HG02973 (cell line): ENCODE data around the gene MAP3K14.
A peak's percentile ranks its signal among the peaks of the same experiment; 100 is the strongest.
"Not testable (repeated sequence)": the region's sequence is repeated elsewhere in the genome, so short reads cannot be mapped to it uniquely, and the experiment has no call there.

ENCODE experiments used
- ATAC-seq: cut with Tn5 transposase; IDR thresholded peaks from one replicate; pipeline ENCODE4 v1.9.1; 2021; ENCODE audit warnings: moderate library complexity; ENCODE audit not compliant: unreplicated experiment

The MAP3K14 gene

DNA sequence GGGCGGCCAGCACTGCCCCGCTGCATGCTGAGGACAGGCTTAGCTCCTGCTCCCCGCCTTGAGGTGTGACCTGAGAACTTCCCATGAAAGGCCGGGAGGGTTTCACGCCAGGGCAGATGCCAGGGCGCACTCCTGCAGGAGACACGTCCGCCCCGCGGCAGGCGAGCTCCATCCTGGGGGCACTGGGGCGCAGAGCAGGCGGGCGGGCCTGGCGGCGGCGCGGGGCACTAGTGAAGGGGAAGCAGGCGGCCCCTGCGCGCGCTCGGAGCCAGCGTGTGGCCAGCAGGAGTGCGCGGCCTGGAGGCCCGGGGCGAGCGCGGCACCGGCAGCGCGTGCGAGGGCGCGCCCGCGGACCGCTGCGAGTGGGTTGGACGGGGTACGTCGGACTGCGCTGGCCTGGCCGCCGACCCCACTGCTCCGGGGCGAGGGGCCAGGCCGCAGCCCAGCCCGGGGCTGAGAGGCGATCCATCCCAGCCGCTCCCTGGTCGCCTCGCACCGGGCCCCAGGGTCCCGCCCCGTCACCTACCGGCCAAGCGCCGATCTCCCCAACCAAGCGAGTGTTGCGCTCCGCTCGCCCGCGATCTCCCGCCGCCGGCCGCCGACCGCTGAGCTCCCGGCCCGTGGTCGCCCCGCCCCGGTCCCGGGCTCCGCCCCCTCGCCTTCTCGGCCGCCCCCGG lies at the start of gene MAP3K14:
Gene MAP3K14 (minus strand): TSS at position 587 of the 677 bp plus-strand sequence. CDS start 26,275 bp downstream, outside the sequence.
- peak; percentile 15 for ATAC-seq

DNA sequence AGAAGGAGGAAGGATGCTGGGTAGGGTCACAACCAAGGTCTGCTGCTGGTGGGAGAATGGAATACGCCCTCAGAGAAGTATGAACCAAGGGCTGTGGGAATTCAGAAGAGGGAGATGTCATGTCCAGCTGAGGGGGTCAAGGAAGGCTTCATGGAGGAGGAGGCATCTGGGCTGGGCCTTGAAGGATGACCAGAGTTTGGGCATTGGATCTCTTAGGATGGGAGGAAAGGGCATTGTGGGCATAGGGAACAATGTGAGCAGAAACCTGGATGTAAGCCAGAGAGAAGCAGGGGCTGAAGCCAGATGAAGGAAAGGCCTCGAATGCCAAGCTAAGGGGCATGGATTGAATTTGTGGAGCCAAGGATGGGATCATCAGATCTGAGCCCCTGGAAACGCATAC lies 49.2 kb upstream of the MAP3K14 start:
- no peak for ATAC-seq

DNA sequence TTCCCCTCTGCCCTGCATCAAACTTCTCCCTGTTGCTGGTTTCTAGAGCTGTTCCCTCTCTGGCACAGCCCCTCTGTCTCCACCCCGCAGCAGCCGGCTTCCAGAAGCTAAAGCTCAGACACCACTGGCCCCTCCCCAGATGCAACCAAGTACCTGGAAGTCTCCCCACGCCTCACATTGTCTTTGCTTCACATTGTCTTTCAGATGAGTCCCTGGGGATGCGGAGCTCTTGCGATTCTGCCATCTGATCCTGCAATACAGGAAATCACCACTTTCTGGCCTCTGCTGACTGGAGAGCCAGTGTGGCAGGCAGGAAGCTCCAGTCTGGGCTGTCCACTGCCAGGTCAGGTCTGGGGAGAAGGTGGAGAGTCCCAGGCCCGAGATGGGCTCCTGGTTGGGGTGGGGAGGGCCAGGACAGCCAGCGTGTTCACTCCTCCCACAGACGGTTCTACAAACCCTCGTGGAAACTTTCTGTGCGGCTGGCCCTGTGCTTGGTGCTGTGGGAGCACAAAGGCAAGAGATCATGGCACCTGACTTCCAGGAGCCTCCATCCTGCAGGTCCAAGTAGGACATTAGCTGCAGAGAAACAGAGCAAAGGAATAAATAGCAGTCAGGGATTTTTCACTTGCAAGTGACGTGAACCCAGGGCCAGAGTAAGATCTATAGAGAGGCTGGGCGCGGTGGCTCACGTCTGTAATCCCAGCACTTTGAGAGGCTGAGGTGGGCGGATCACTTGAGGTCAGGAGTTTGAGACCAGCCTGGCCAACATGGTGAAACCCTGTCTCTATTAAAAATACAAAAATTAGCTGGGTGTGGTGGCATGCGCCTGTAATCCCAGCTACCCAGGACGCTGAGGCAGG lies 47.9 kb upstream of the MAP3K14 start:
- no peak for ATAC-seq

DNA sequence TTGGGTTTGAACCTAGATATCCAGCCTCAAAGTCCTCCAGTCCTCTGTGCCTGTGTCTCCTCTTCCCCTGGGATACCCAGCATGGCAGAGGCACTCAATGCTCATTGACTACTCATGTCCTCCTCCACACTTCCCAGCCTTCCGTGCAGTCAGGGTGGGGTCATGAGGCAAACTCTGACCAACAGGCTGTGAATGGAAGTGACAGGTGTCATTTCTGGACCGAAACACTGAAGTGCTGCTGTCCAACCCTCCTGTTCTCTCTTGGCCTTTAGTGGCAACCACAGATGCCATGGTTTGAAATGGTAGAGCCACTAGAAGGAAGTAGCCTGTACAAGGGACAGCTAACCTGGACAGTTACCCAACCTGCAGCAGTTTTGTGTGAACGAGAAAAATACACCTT lies 46.7 kb upstream of the MAP3K14 start:
- no peak for ATAC-seq

DNA sequence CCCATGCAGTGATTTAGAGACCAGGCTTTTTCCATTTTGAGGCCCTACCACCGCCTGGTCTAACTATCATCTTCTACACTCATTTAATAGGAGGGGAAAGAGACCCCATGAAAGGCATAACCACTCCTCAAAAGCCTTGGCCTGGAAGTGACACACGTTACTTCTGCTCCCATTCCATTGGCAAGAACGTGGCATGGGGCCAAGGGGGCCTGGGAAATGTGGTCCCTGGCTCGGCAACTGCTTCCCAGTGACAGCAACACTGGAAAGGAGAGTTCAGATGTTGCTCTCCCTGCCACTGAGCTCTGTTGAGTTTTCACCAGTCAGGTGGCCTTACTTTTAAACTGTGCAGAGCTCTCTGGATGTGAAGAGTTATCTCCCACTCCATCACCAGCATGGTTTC lies 45.2 kb upstream of the MAP3K14 start:
- no peak for ATAC-seq

DNA sequence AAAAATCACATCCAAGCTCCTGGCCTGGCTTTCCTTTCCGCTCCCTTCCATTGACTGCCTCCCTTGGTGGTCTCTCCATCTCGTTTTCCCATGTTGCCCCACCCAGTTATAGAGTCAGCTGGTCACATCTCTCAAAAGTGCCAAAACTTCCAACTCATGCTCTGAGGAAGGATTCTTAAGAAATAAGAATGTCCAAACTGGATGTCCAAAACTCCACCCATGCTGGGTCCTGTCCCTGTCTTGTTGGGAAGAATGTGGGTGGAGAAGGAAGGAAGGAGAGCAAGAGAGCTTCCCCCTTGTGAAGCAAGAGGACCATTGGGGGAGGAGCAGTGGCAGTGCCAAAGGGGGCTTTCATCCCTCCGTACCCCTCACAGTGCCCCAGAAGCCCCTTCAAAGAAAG lies 44.6 kb upstream of the MAP3K14 start:
- ATAC-seq, result no peak

DNA sequence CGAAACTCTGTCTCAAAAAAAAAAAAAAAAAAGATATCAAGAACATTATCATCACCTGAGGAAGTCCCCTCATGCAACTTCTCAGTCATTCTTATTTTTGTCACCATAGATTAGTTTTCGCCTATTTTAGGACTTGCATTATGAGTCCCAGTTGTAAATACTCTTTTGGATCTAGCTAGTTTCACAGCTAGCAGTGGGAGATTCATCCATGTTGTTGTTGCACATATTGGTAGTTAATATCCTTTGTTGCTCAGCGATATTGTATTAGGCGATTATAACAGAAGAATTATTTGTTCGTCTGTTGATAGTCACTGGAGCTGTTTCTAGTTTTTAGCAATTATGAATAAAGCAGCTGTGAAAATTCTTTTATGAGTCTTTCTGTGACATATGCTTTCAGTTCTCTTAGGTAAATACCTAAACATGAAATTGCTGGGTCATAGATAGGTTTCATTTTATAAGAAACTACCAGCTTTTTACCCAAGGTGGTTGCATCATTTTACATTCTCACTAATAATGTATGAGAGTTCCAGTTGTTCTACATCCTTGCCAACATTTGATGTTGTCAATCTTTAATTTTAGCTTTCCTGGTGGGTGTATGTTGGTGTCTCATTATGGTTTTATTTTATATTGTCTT lies 40.7 kb upstream of the MAP3K14 start:
- no peak for ATAC-seq

DNA sequence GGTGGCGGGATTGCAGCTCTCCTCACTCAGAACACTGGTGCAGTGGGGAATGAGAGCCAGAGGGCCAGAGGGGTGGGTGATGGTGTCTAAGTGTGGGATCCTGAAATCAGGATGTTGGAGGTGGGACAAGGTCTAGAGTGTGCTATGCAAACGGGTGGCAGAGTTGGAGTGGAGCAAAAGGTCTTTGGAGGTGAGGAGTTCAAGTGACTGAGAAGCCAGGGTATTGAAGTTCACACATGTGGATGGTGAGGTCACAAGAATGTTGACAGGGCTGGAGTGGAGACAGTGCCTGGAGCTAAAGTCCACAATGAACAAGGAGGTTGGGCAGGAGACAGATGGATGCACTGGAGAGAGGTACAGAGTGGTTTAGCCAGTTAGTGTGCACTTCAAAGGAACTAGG lies 38.3 kb upstream of the MAP3K14 start:
- no peak for ATAC-seq

DNA sequence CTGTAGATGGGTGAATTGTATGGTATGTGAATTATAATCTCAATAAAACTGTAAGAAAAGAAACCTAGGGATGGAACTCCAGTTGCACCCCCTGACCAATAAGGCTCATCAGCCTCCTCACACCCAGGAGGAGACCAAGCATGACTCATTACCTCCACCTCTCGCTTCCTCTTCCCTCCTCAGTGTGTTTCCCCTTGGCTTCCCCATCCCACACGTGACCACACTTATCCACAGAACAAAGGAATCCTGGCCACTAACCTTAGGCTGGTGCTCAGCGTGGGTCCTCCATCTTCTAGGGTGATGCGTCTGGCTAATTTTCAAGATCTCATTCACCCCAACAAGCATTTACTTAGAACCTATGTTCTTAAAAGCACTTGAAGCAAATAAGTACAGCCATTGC lies 36.2 kb upstream of the MAP3K14 start:
- ATAC-seq, result no peak

DNA sequence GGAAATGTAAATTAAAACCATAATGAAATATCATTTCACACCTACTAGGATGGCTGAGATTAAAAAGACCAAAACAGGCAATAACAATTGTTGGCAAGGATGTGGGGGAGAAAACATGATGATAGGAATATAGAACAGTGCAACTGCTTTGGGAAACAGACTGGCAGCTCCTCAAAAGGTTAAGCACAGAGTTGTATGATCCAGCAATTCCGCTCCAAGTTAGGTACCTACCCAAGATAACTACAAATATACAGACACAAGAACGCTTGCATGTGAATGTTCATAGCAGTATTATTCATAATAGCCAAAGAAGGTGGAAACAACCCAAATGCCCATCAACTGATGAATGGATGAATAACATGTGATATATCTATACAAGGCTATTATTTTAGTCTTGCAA lies 35.0 kb upstream of the MAP3K14 start:
- no peak for ATAC-seq

DNA sequence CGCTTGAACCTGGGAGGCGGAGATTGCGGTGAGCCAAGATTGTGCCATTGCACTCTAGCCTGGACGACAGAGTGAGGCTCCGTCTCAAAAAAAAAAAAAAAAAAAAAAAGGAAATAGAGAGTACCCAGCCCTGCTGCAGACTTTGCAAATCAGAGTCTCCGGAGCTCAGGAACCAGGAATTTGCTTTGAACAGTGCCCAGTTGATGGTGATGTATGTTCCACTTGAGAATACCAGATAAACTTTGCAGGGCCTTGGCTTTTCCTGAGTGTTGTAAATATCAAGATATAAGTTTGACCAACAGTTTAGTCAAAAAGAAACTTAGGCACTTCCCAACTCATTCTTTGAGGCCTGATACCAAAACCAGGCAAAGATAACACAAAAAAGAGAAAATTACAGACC lies 30.6 kb upstream of the MAP3K14 start:
- no peak for ATAC-seq

DNA sequence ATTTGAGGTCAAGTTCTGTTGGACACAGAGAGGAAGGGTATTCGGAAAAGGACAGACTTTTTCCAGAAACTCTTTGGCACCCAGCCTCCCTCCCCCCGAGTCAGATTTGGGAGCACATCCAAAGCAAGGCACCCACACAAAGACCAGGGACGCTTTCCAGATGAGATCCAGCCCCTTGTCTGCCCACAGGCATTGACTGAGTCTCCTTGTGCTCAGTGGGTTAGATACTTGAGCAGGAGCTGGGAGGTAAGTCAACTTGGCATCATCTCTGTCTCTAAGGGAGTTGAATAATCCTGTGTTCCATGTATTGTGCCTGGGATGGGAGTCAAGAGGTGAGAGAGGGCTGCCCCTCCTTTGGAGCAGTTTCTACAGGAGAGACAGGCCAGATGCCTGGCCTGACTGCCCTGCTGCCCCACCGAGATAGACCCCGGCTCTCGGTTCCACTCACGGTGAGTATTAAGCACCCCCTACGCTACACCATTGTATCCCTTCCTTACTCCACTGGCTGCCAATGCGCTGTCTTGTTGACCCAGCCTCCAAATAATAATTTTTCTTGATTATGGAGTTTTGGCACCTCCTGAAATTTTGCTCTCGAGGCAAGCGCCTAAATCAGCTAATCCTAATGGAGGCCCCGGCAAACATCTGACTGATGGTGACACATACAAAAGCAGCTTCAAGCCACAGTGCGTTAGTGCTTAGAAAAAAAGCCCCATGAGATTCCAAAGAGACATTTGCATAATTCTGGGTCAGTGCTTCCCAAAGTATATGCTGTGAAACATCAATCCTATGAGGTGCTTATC lies 29.6 kb upstream of the MAP3K14 start:
- ATAC-seq, result no peak

DNA sequence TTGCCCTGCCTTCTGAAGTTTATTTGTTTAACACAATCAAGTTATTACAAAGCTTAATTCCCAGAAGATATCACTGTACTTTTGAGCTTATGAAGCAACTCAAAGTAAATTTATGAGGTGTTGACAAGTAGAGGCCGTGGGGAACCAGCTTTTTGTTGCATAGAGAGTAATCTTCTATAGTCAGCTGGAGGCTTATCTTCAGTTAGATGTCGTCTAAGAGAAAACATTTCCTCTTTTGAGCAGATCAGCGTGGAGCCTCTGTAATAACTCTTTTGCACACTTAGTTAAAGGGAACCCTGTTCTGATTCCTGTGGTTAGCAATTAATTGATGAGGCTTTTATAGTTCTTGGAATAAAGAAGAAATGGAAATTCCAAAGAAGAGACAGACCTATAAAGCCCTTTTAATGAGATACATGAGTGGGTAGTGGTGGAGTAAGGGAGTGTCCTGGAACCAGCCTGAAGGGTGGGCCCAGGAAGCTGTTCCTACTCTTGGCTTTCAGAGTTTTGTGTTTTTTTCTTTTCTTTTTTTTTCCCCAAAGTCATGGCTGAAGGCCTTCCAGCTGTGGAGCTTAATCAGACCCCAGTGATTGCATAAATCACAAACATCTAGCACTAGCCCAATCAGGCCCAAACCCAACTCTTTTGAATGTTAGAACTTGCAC lies 28.9 kb upstream of the MAP3K14 start:
- ATAC-seq, result no peak

DNA sequence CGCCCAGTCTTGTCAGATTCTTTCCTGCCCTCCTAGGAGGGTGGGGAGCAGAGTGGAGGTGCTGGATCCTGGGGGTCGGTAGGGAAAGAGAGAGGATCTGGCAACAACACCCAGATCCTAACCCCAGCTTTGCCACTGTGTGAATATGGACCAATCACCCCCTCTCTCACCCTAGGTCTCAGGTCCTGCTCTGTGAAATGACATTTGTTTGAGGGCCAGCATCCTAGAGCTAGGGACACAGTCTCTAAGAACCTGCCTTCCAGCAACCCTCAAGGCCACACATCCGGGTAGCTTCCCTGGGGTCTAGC lies 28.4 kb upstream of the MAP3K14 start:
- ATAC-seq, result no peak

DNA sequence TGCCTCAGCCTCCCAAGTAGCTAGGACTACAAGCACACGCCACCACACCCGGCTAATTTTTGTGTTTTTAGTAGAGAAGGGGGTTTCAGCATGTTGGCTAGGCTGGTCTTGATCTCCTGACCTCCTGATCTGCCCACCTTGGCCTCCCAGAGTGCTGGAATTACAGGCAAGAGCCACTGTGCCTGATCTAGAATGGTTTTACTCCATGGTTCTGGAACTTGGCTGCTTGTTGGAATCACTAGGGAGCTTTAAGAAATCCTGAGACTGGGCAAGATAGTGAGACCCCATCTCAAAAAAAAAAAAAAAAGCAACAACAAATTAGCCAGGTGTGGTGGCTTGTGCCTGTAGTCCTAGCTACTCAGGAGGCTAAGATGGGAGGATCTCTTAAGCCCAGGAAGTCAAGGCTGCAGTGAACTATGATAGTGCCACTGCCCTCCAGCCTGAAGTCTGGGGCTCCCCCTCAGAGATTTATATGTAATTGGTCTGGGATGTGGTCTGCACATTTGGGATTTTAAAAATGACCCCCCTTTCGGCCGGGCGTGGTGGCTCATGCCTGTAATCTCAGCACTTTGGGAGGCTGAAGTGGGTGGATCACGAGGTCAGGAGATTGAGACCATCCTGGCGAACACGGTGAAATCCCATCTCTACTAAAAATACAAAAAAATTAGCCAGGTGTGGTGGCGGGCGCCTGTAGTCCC lies 27.3 kb upstream of the MAP3K14 start:
- ATAC-seq, result not testable (repeated sequence)

DNA sequence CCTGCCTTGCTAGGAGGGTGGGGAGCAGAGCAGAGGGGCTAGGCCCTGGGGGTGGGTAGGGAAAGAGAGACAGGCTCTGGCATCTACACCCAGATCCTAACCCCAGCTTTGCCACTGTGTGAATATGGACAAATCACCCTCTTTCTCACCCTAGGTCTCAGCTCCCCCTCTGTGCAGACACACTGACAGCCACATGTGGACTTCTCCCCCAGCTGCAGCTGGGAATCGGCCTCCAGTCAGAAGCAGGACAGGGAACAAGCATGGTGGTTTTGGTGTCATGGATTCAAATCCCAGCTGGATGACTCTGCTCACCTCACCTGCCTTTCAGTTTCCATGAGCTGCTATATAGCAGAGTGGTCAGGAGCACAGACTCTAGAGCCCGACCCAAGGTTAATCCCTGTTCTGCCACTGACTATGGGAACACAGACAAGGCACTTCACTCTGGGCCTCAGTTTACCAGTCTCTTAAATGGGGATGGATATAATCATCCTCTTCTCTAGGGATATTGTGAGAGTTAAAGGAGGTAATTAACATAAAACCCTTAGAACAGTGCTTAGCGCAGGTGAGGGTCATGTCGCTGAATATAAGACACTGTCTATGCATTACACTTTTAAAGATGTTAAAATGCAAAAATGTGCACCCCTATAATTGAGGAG lies 26.2 kb upstream of the MAP3K14 start:
- no peak for ATAC-seq

DNA sequence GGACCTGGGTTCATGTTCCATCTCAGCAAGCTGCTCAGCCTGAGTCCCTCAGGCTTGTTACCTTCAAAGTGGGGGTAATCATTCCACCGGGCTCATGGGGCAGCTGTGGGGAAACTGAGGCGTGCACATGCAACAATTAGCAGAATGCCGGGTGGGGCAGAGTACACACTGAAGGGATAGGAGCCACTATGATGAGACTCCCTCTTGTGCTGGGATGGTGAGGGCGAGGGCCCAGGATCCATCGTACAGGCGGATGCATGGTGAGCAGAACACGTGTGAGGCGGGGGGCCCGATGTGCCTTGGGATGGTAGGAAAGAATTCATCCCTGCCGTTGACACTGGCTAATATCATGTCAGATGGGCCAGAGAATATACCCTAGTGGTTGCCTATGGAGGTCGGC lies 25.5 kb upstream of the MAP3K14 start:
- no peak for ATAC-seq

DNA sequence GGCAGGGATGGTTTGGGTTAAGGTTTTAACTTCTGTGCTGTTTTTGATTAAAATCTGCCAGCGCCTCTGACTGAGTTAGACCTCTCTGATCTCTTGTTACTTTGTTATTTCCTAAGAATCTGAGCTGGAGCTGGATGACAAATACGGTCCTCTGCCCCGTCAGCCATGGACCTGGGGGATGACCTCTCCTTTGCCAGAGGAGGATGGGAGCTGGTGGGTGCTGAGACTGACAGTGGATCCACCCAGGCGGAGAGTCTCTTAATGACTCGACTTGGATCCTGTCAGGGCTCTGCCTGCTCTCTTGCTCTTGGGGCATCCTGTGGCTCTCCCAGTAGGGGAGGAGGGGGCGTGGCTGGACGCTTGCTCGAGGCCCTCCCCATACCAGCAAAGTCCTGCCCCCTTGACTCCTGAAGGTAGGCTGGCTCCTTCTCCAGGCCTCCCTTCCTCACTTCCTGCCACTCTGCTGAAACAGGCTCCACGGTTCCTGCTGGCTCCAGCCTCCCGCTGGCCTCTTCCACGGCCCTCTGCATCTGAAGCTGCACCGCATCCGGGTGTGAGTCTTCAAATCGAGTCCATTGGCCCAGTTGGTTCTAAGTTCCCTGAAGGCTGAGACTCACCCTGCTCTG lies 24.8 kb upstream of the MAP3K14 start:
- no peak for ATAC-seq
